IMR-90 (cell line): ENCODE results near the gene PCNP. TPM values are rescaled to one million over a fixed set of nuclear protein-coding genes. Genes with fewer than 3 reads are reported as not detected.

Experiments
- ATAC-seq: fragments of 200-7000 bp; cut with Tn5 transposase; 2 replicates; pipeline ENCODE4 v1.9.1; 2020; ENCODE audit warnings: low read depth, mild to moderate bottlenecking, moderate library complexity
- BruUV-seq: library from RNA; stranded (reverse); fragments of 400-500 nt; replicated peaks from 2 replicates; lab custom pipeline; 2021; lab: Mats Ljungman, UMichigan
- CTCF ChIA-PET: fragments of 300-600 bp; formaldehyde crosslinking; extraction: SDS; loops from one replicate; lab custom pipeline; 2021; ENCODE audit warnings: antibody characterized with exemption; lab: Yijun Ruan, JAX
- POLR2A ChIA-PET: fragments of 300-600 bp; sonication (Branson Sonifier 250); formaldehyde crosslinking; loops from one replicate; lab custom pipeline; 2022; ENCODE audit warnings: antibody characterized with exemption; ENCODE audit not compliant: unreplicated experiment; lab: Charles Lee
- DNase-seq: peaks from one replicate; pipeline ENCODE4 v3.0.0; 2013
- H2AFZ ChIP-seq: replicated peaks from 2 replicates; pipeline ENCODE3; 2013; ENCODE audit warnings: low read length, mild to moderate bottlenecking; ENCODE audit not compliant: poor library complexity
- H2AK5ac ChIP-seq: 2 replicates; pipeline ENCODE4 v1.6.1; 2013; ENCODE audit warnings: low read depth, low read length, inconsistent platforms
- H2AK9ac ChIP-seq: replicated peaks from 2 replicates; pipeline ENCODE3; 2013; ENCODE audit warnings: mild to moderate bottlenecking, low read depth, low read length, moderate library complexity; ENCODE audit not compliant: poor library complexity
- H2BK120ac ChIP-seq: 2 replicates; pipeline ENCODE4 v1.6.1; 2013; ENCODE audit warnings: low read depth, low read length, inconsistent platforms
- H2BK15ac ChIP-seq: 3 replicates; pipeline ENCODE4 v1.6.1; 2013; ENCODE audit warnings: low read depth, low read length, inconsistent platforms
- H2BK20ac ChIP-seq: 2 replicates; pipeline ENCODE4 v1.6.1; 2013; ENCODE audit warnings: low read depth, mild to moderate bottlenecking, inconsistent platforms, low read length, moderate library complexity
- H2BK5ac ChIP-seq: 2 replicates; pipeline ENCODE4 v1.6.1; 2013; ENCODE audit warnings: mild to moderate bottlenecking, low read depth, low read length, inconsistent platforms; ENCODE audit not compliant: poor library complexity, severe bottlenecking
- H3K14ac ChIP-seq: replicated peaks from 2 replicates; pipeline ENCODE4 v1.6.1; 2013; ENCODE audit warnings: low read depth, low read length, inconsistent platforms
- H3K18ac ChIP-seq: 2 replicates; pipeline ENCODE4 v1.6.1; 2013; ENCODE audit warnings: low read depth, low read length, control low read depth
- H3K23ac ChIP-seq: 2 replicates; pipeline ENCODE4 v1.6.1; 2013; ENCODE audit warnings: low read depth, low read length, inconsistent platforms
- H3K27ac ChIP-seq: 2 replicates; pipeline ENCODE4 v1.5.1; 2013; ENCODE audit warnings: mild to moderate bottlenecking, control low read depth, low read length; ENCODE audit not compliant: insufficient read depth
- H3K27me3 ChIP-seq: 2 replicates; pipeline ENCODE4 v1.6.1; 2013; ENCODE audit warnings: low read length; ENCODE audit not compliant: control insufficient read depth, insufficient read depth
- H3K36me3 ChIP-seq: 2 replicates; pipeline ENCODE4 v1.6.1; 2013; ENCODE audit warnings: low read length, mixed read lengths; ENCODE audit not compliant: control insufficient read depth, insufficient read depth
- H3K4ac ChIP-seq: 2 replicates; pipeline ENCODE4 v1.6.1; 2013; ENCODE audit warnings: low read depth, low read length, inconsistent platforms
- H3K4me1 ChIP-seq: 2 replicates; pipeline ENCODE4 v1.6.1; 2013; ENCODE audit warnings: low read length, mixed read lengths; ENCODE audit not compliant: control insufficient read depth, insufficient read depth
- H3K4me2 ChIP-seq: 2 replicates; pipeline ENCODE4 v1.6.1; 2013; ENCODE audit warnings: low read depth, mild to moderate bottlenecking, control low read depth, low read length, moderate library complexity
- H3K4me3 ChIP-seq: 2 replicates; pipeline ENCODE4 v1.5.1; 2013; ENCODE audit warnings: low read depth, mild to moderate bottlenecking, control low read depth, low read length, moderate library complexity; ENCODE audit not compliant: insufficient read depth
- H3K56ac ChIP-seq: 2 replicates; pipeline ENCODE4 v1.6.1; 2013; ENCODE audit warnings: low read length, inconsistent platforms; ENCODE audit not compliant: insufficient read depth; ENCODE audit errors: extremely low read depth
- H3K79me1 ChIP-seq, 2 experiments: 2 replicates each; pipeline ENCODE4 v1.6.1; 2013; ENCODE audit warnings: low read length in 2 of 2, inconsistent platforms in 1 of 2, low read depth in 1 of 2
- H3K9ac ChIP-seq: 2 replicates; pipeline ENCODE4 v1.6.1; 2013; ENCODE audit warnings: low read depth, low read length, control low read depth
- H3K9me1 ChIP-seq: 2 replicates; pipeline ENCODE4 v1.6.1; 2013; ENCODE audit warnings: low read length, inconsistent platforms; ENCODE audit not compliant: insufficient read depth
- H3K9me3 ChIP-seq: 2 replicates; pipeline ENCODE4 v1.6.1; 2013; ENCODE audit warnings: low read length; ENCODE audit not compliant: control insufficient read depth, insufficient read depth
- H4K20me1 ChIP-seq: 2 replicates; pipeline ENCODE4 v1.6.1; 2013; ENCODE audit warnings: low read length, inconsistent platforms; ENCODE audit not compliant: insufficient read depth
- H4K5ac ChIP-seq: 2 replicates; pipeline ENCODE4 v1.6.1; 2013; ENCODE audit warnings: mild to moderate bottlenecking, low read depth, low read length, control low read depth
- H4K8ac ChIP-seq, 2 experiments: 2 replicates each; pipeline ENCODE4 v1.6.1; 2013; ENCODE audit warnings: low read depth in 2 of 2, low read length in 2 of 2, control low read depth in 1 of 2, inconsistent platforms in 1 of 2
- H4K91ac ChIP-seq: 2 replicates; pipeline ENCODE4 v1.6.1; 2013; ENCODE audit warnings: low read depth, low read length, inconsistent platforms; ENCODE audit not compliant: insufficient read depth
- BHLHE40 ChIP-seq: fragments of 150-350 bp; IDR thresholded peaks from 2 replicates; pipeline ENCODE4 v1.6.1; 2016; ENCODE audit warnings: mild to moderate bottlenecking, low read depth, low read length
- CTCF ChIP-seq: conservative IDR thresholded peaks from 2 replicates; pipeline ENCODE4 v1.5.1; 2012; ENCODE audit warnings: mild to moderate bottlenecking, low read depth, low read length, improper control_type of control experiment
- MAFK ChIP-seq: IDR thresholded peaks from 2 replicates; pipeline ENCODE4 v1.6.1; 2012; ENCODE audit warnings: low read depth, low read length, improper control_type of control experiment
- MAZ ChIP-seq: IDR thresholded peaks from 2 replicates; pipeline ENCODE4 v1.6.1; 2012; ENCODE audit warnings: low read depth, mild to moderate bottlenecking, low read length, improper control_type of control experiment, moderate library complexity, borderline replicate concordance
- POLR2A ChIP-seq: IDR thresholded peaks from 2 replicates; pipeline ENCODE4 v1.6.1; 2012; ENCODE audit warnings: mild to moderate bottlenecking, low read depth, low read length
- RAD21 ChIP-seq: IDR thresholded peaks from 2 replicates; pipeline ENCODE4 v1.6.1; 2012; ENCODE audit warnings: low read length, improper control_type of control experiment
- RCOR1 ChIP-seq: IDR thresholded peaks from 2 replicates; pipeline ENCODE4 v1.6.1; 2012; ENCODE audit warnings: mild to moderate bottlenecking, low read length, improper control_type of control experiment; ENCODE audit not compliant: insufficient replicate concordance
- SMC3 ChIP-seq: fragments of 150-350 bp; IDR thresholded peaks from 2 replicates; pipeline ENCODE4 v1.6.1; 2016; ENCODE audit warnings: low read depth, mild to moderate bottlenecking, antibody characterized with exemption, low read length, moderate library complexity
- WGBS, 2 experiments: methylation state at CpG; one replicate each; pipeline versions ENCODE4 v1.1.5 to v1.1.7; 2013; ENCODE audit warnings: missing lambda C conversion rate in 2 of 2; ENCODE audit not compliant: insufficient read length in 1 of 2; ENCODE audit errors: extremely low coverage in 2 of 2; 5-methylcytosine and 5-hydroxymethylcytosine counted together
- dilution Hi-C: fragments of 300-500 bp; cut with HindIII; formaldehyde crosslinking; loops from one replicate; pipeline ENCODE4 v1.14.3; 2018; ENCODE audit warnings: low sequenced_read_pairs; ENCODE audit not compliant: unreplicated experiment
- in situ Hi-C: fragments of 300-500 bp; cut with MboI; formaldehyde crosslinking; loops from 3 replicates; pipeline ENCODE4 v1.14.3; 2019; ENCODE audit warnings: low sequenced_read_pairs, inconsistent platforms, mixed read lengths
- intact Hi-C: fragments of 100-400 bp; cut with micrococcal nuclease; formaldehyde crosslinking; loops from 2 replicates; pipeline ENCODE4 v1.10.0; 2022
- polyA plus RNA-seq, 3 experiments: library from polyadenylated mRNA; depleted of rRNA; stranded (reverse); fragments of >200 nt; gene quantifications; 2 replicates each; pipeline ENCODE4 v1.2.3, GENCODE V29; 2012; ENCODE audit warnings: low replicate concordance in 1 of 3
- total RNA-seq: library from RNA; depleted of rRNA; stranded (reverse); fragments of >200 nt; gene quantifications from 2 replicates; pipeline ENCODE4 v1.2.3, GENCODE V29; 2012

PCNP gene
- total and polyA plus RNA-seq, 2 of the 4 experiments (the other 2 are of a cell fraction): 34.6 to 53.2 TPM

GRCh38 chr3:101634591-101635196 lies 60.7 kb downstream of the PCNP start:
- no peak overlapping the region for H2BK15ac ChIP-seq
- H3K4me2 ChIP-seq: no peak overlapping the region
- H3K36me3 ChIP-seq: no peaks in the 10 kb centered on the region
- no peaks in the 10 kb centered on the region for H3K9me1 ChIP-seq
- no peak overlapping the region for H4K91ac ChIP-seq
- no peak overlapping the region for H2AK9ac ChIP-seq
- H4K8ac ChIP-seq: no peak overlapping the region
- H3K27ac ChIP-seq: no peak overlapping the region
- intact Hi-C loops (loop anchor here (5.0 kb wide), 1 partner anchor 62 kb away; the partner anchor contains the start of gene PCNP), dilution Hi-C loops (no loop called here), in situ Hi-C loops (no loop called here)
- no peak overlapping the region for H2BK20ac ChIP-seq
- no peak overlapping the region for H3K14ac ChIP-seq
- no peak overlapping the region for H2AFZ ChIP-seq
- H3K27me3 ChIP-seq: peaks cover 5% of the 10 kb centered on the region; the same call in 1 of the 2 replicates
- H2BK5ac ChIP-seq: no peak overlapping the region
- H3K56ac ChIP-seq: no peak overlapping the region
- ChIA-PET CTCF (no interaction called here), POLR2A (no interaction called here)
- no peak overlapping the region for H3K9ac ChIP-seq
- no peak overlapping the region for H3K23ac ChIP-seq
- no peak overlapping the region for H3K18ac ChIP-seq
- H3K4ac ChIP-seq: no peak overlapping the region
- no peak overlapping the region for H3K4me3 ChIP-seq
- TF ChIP-seq MAFK: no peak
- no peak for TF ChIP-seq MAZ
- no peak for TF ChIP-seq CTCF
- TF ChIP-seq SMC3: no peak
- no peak for TF ChIP-seq BHLHE40
- no peak for TF ChIP-seq RCOR1
- no peak for TF ChIP-seq POLR2A
- TF ChIP-seq RAD21: no peak
- WGBS, 2 experiments: 69% methylated on average over 3 of the region's 9 CpGs; no CpG with 5 or more reads in 1 of the 2 experiments
- no peaks in the 10 kb centered on the region for H3K9me3 ChIP-seq
- no peak overlapping the region for H4K5ac ChIP-seq
- no TSS peak for BruUV-seq
- no peak overlapping the region for H2AK5ac ChIP-seq
- H2BK120ac ChIP-seq: no peak overlapping the region
- H3K4me1 ChIP-seq: no peaks in the 10 kb centered on the region
- ATAC-seq: no peak
- no peaks in the 10 kb centered on the region for H3K79me1 ChIP-seq
- H4K20me1 ChIP-seq: no peaks in the 10 kb centered on the region
- DNase-seq: no peak
